Astrocyte of the spinal cord (primary cell): ENCODE results near the gene FTH1.

Experiments used
- DNase-seq: peaks from one replicate; pipeline ENCODE4 v3.0.0; 2011; ENCODE audit warnings: low read depth, low spot score
- H3K4me3 ChIP-seq: 2 replicates; pipeline ENCODE4 v1.5.1; 2011; ENCODE audit warnings: low read depth, mild to moderate bottlenecking, low read length, moderate library complexity
- CTCF ChIP-seq: IDR thresholded peaks from 2 replicates; pipeline ENCODE4 v1.5.1; 2012; ENCODE audit warnings: low read depth, mild to moderate bottlenecking, low read length, inconsistent platforms
- in situ Hi-C: cut with HindIII; loops from 2 replicates; pipeline ENCODE4 v1.10.0; 2017; ENCODE audit warnings: low sequenced_read_pairs

FTH1 gene

DNA sequence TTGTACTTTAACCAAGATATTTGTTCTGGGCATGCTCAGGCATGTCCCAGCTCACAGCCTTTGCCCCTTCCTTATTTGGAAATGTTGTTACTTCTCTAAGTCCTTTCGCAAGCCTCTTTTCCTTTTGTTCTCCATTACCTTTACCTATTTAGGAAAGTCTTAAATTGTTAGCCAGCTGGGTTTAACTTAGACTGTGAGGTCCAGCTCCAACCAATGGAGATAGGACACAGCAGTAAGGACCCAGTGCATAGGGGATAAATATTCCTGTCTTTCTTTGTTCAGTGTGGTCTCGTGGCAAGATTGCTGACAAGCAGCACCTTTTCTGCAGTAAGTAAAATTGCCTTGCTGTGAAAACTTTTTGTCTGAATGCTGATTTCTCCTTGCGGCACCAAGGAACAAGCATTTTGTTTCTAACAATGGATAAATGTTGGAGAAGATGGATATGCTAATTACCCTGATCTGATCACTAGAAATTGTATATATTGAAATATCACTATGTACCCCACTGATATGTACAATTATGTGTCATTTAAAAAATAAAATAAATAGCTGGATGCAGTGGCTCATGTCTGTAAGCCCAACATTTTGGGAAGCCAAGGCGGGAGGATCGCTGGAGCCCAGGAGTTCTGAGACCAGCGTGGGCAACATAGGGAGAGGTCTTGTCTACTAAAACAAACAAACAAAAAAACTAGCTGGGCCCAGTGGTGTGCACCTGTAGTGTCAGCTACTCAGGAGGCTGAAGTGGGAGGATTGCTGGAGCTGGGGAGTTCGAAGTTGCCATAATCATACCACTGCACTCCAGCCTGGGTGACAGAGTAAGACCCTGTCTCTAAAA, 31.9 kb upstream of the FTH1 start:
- in situ Hi-C loops, result no loop called here
- no peak overlapping the region for H3K4me3 ChIP-seq
- DNase-seq, result no peak
- no peak for TF ChIP-seq CTCF

- no peak overlapping the region for H3K4me3 ChIP-seq
- no peak for DNase-seq
- in situ Hi-C loops, result no loop called here
- TF ChIP-seq CTCF, result no peak
Measured at GRCh38 chr11:61996933-61997332, 29.5 kb upstream of the FTH1 start.

GRCh38 chr11:61994981-61995380, 27.5 kb upstream of the FTH1 start:
- no peak overlapping the region for H3K4me3 ChIP-seq
- TF ChIP-seq CTCF, result no peak
- in situ Hi-C loops, result no loop called here
- DNase-seq, result no peak

GRCh38 chr11:61985869-61986268, 18.4 kb upstream of the FTH1 start:
- DNase-seq, result no peak
- in situ Hi-C loops, result no loop called here
- TF ChIP-seq CTCF, result no peak
- no peak overlapping the region for H3K4me3 ChIP-seq

DNA sequence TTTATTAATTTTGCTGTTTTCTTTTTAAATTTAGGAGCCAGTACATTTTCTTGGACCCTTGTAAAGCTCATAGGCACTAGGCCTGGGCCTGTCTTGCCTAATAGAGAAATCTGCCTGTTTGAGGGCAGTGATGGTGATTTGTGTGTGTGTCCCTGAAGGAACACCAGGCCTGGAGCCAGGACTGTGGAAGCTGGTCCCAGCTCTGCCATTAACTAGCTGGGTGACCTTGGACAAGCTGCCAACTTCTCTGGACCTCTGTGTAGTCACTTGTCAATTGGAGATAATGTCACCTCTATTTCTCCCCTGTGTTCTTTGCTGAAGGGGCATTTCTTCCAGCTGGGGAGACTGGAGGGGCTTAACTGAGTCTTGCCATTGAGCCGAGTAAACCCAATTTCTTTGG, 16.0 kb upstream of the FTH1 start:
- in situ Hi-C loops, result no loop called here
- DNase-seq, result no peak
- no peak overlapping the region for H3K4me3 ChIP-seq
- no peak for TF ChIP-seq CTCF

GRCh38 chr11:61980783-61981541, 13.5 kb upstream of the FTH1 start:
- no peak for DNase-seq
- TF ChIP-seq CTCF, result no peak
- in situ Hi-C loops, result no loop called here
- no peak overlapping the region for H3K4me3 ChIP-seq
